GM21529 (cell line): ENCODE measurements around the gene SLC23A3.
A peak's percentile ranks its signal among the peaks of the same experiment; 100 is the strongest.

Experiments used
- ATAC-seq: cut with Tn5 transposase; IDR thresholded peaks from one replicate; pipeline ENCODE4 v1.9.1; 2021; ENCODE audit not compliant: unreplicated experiment

SLC23A3 gene

GRCh38 chr2:219169930-219170654, at the start of gene SLC23A3:
Gene SLC23A3, minus strand, starts transcription at chr2:219170029. Its CDS starts 45 bp downstream, at chr2:219169984.
- no peak for ATAC-seq

GRCh38 chr2:219218732-219219701, 49.2 kb upstream of the SLC23A3 start, which contains the start of gene ABCB6:
Gene ABCB6, minus strand, starts transcription at chr2:219218958. Its CDS starts 285 bp downstream, at chr2:219218673.
- ATAC-seq: peak; percentile 79

- peak; percentile 36 for ATAC-seq
Observed at GRCh38 chr2:219218217-219218731, 48.4 kb upstream of the SLC23A3 start.

- ATAC-seq: no peak
Observed at GRCh38 chr2:219216535-219216915, 46.7 kb upstream of the SLC23A3 start.

- no peak for ATAC-seq
Observed at GRCh38 chr2:219215871-219216534, 46.2 kb upstream of the SLC23A3 start.

- ATAC-seq: no peak
Observed at GRCh38 chr2:219214786-219215185, 45.0 kb upstream of the SLC23A3 start.

- ATAC-seq: no peak
Observed at GRCh38 chr2:219214141-219214540, 44.3 kb upstream of the SLC23A3 start.

GRCh38 chr2:219213486-219214071, 43.8 kb upstream of the SLC23A3 start:
- ATAC-seq: no peak

GRCh38 chr2:219213026-219213415, 43.2 kb upstream of the SLC23A3 start:
- no peak for ATAC-seq

- ATAC-seq: no peak
Observed at GRCh38 chr2:219210886-219211362, 41.1 kb upstream of the SLC23A3 start.

GRCh38 chr2:219210196-219210885, 40.5 kb upstream of the SLC23A3 start:
- ATAC-seq: no peak

- no peak for ATAC-seq
Observed at GRCh38 chr2:219209236-219210195, 39.7 kb upstream of the SLC23A3 start.

GRCh38 chr2:219207884-219208740, 38.3 kb upstream of the SLC23A3 start:
- no peak for ATAC-seq

- ATAC-seq: no peak
Observed at GRCh38 chr2:219207134-219207883, 37.5 kb upstream of the SLC23A3 start.

GRCh38 chr2:219206328-219207133, 36.7 kb upstream of the SLC23A3 start, which contains the start of gene ZFAND2B:
Gene ZFAND2B, plus strand, starts transcription at chr2:219206782. Its CDS starts 206 bp downstream, at chr2:219206988.
- peak; percentile 96 for ATAC-seq

GRCh38 chr2:219205981-219206327, 36.1 kb upstream of the SLC23A3 start:
- ATAC-seq: no peak
